ENCODE results near the gene DCLK1. TPM values are rescaled to one million over a fixed set of nuclear protein-coding genes. Genes with fewer than 3 reads are reported as not detected.
"Not testable (repeated sequence)": the region's sequence is repeated elsewhere in the genome, so short reads cannot be mapped to it uniquely, and the experiment has no call there.

DCLK1 gene
- polyA plus RNA-seq, 6 donors from 2014 or later, result not detected

DNA sequence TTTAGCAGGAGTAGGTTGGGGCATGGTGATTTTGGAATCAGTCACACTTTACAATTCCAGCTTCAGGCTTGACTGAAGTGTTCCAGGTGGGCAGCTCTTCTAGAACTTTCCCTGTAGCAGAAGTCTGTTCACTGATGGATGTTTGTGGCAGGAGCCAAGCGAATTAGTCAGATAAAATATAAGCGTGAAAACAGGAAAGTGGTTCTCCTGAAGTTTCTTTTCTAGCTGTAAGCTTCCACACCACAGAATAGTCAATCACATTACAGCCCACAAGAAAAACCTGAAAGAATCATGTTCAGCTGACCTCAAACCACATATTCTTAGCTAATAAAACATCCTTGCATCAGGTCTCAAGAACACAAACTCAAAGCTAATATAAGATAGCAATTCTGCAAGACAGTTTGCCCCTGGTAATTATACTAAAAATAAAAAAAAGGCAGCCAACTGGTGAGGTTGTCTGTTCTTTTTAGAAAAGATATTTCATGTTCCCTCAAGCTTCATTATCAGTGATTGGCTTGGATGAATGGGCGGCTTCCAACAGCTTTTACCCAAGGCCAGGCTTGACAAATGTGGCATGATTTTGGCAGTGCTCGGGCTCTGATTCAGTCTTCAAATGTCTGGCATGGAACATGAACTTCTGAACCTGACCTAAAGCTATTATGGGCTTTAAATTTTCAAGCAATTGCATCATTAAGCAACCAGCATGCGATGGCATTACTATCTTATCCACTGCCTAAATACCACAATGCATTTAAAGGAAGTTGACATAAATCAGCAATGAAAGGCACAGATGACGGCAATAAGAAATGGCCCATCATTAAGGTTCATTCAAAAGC is 136.8 kb downstream of the DCLK1 start:
- Mint-ChIP-seq H3K9me3 (no peaks in the 10 kb centered on the region), H3K36me3 (no peaks in the 10 kb centered on the region), H3K4me1 (no peaks in the 10 kb centered on the region), H3K27ac (no peak overlapping the region), H3K27me3 (peaks cover 0 to 8% (median 0%) of the 10 kb centered on the region in 3 donors), H3K4me3 (no peak overlapping the region)
- no peak for DNase-seq
- no peak for ATAC-seq (ENCODE audit: low read depth in 2 of 2)

DNA sequence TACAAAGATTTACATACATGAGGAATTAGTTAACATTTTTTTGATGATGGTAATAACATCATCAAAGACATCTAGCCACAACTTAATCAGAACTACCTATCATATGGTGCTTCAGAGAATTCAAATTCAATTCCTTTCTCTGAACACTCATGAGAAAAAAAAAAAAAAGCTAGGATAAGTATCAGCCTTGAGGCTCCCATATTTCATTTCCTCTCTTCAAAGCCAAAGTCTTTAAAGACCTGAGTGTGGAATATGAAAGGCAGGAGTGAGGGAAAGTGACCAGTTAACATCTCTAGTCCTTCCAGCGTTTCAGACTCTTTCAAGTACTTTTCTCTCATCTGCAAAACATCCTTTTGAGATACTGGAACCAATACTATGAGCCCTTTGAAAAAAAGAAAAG is 137.5 kb downstream of the DCLK1 start:
- Mint-ChIP-seq H3K36me3 (no peaks in the 10 kb centered on the region), H3K27me3 (peaks cover 0 to 8% (median 0%) of the 10 kb centered on the region in 3 donors), H3K27ac (no peak overlapping the region), H3K9me3 (no peaks in the 10 kb centered on the region), H3K4me1 (no peaks in the 10 kb centered on the region), H3K4me3 (no peak overlapping the region)
- DNase-seq (no peak), ATAC-seq (ENCODE audit: low read depth in 2 of 2) (no peak)

- Mint-ChIP-seq H3K27ac (no peak overlapping the region), H3K4me3 (no peak overlapping the region)
- no peak for DNase-seq
Measured at GRCh38 chr13:35992964-35993363, 138.2 kb downstream of the DCLK1 start.

DNA sequence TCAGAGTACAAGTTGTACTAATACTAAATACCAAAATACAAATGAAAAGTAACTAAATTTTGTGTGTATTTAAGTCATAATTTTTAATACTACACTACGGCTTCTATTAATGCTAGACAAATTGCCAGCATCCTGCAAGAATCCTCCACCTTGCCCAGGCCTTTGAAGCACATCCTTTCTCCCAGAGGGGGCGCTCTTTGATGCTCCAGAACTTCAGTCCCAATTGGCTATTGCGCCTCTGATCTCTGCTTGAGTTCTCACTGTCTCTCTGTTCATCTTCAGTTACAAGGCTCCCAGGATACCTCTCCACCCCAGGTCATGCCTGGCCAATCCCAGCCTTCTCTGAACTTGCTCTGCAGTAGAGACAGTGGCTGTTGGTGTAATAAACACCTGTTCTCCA is 141.0 kb downstream of the DCLK1 start:
- Mint-ChIP-seq H3K27me3 (peaks cover 0 to 8% (median 0%) of the 10 kb centered on the region in 3 donors), H3K36me3 (no peaks in the 10 kb centered on the region), H3K9me3 (no peaks in the 10 kb centered on the region), H3K4me1 (no peaks in the 10 kb centered on the region), H3K27ac (no peak overlapping the region), H3K4me3 (no peak overlapping the region)
- DNase-seq (no peak), ATAC-seq (ENCODE audit: low read depth in 2 of 2) (no peak)

More at GRCh38 chr13:35992964-35993363, 138.2 kb downstream of the DCLK1 start:
- Mint-ChIP-seq H3K36me3 (no peaks in the 10 kb centered on the region), H3K27me3 (peaks cover 0 to 8% (median 0%) of the 10 kb centered on the region in 3 donors), H3K4me1 (no peaks in the 10 kb centered on the region), H3K9me3 (no peaks in the 10 kb centered on the region)
- no peak for ATAC-seq (ENCODE audit: low read depth in 2 of 2)

DNA sequence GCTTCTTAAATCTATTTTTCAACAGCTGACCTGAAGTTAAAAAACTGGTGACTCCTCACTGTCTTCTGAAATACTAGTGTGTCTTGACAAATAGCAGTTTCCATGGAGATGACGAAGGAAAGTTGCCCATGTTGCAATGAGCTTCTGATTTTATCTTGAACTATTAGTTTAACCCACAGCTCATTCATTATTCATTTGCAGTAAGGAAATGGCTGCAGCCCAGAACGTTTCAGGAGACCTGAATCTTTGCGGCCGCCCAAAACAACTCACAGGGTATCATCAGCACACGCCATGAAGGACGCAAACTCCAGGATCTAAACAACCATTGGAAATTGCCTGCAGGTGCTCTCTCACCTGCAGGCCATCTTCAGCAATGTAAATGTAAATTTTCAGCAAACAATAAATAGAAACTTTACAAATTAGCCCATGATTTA is 142.5 kb downstream of the DCLK1 start:
- Mint-ChIP-seq H3K27me3 (peaks cover 0 to 8% (median 4%) of the 10 kb centered on the region in 3 donors), H3K4me1 (no peaks in the 10 kb centered on the region), H3K4me3 (no peak overlapping the region), H3K27ac (no peak overlapping the region), H3K36me3 (no peaks in the 10 kb centered on the region), H3K9me3 (no peaks in the 10 kb centered on the region)
- ATAC-seq (ENCODE audit: low read depth in 2 of 2) (no peak), DNase-seq (no peak)

DNA sequence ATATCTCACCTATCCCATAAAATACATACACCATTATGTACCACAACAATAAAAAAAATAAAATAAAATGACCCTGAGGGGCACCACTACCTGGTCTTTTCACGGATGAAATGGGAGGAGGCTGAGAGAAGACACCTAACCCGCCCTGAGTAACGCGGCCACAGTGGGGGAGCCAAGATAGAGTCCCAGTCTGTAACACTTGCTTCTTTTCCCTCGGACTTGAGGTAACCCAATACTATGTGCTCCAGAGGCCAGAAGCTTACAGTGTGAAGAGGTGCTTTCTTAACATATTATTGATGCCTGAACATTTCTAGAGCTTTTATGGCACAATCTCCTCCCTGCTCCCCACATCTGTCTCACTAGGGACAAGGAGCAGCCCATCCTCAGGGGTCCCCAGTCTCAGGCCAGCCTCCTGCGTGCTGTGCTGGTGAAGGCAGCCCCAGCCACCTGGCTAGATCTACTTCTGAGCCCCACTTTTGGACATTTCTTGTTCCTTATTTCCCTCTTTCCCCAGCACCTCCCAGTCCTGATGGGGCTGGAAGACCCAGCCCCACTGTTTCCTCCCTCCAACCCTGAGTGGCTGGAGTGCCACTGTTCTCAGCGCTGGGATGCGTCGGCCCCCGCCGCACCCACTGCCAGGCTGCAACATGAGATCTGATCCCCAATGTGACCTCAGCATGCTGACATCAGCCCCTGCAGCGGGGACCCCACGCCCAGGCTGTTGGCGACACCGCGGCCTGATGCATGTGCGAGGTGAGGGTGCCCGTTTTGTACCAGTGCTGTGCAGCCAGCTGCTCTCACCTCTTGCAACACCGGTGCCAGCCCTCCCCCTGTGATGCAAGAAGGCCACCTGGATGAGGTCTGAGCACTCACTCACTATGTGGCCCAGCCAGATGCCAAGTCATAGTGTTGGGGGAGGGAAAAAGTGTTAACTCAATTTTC is 143.3 kb downstream of the DCLK1 start:
- H3K36me3 Mint-ChIP-seq, result no peaks in the 10 kb centered on the region
- peak overlapping the region in 1 of 6 donors; percentile 59 for H3K27ac Mint-ChIP-seq
- DNase-seq, result no peak
- H3K4me1 Mint-ChIP-seq, result no peaks in the 10 kb centered on the region
- H3K9me3 Mint-ChIP-seq, result no peaks in the 10 kb centered on the region
- H3K27me3 Mint-ChIP-seq, result peaks cover 0 to 4% (median 2%) of the 10 kb centered on the region in 3 donors
- no peak for ATAC-seq (ENCODE audit: low read depth in 2 of 2)
- H3K4me3 Mint-ChIP-seq, result peak overlapping the region in 1 of 8 donors; percentile 35

GRCh38 chr13:35984776-35985453 is 146.3 kb downstream of the DCLK1 start:
- H3K4me3 Mint-ChIP-seq, result no peak overlapping the region
- H3K9me3 Mint-ChIP-seq, result peaks cover 0 to 3% (median 0%) of the 10 kb centered on the region in 7 donors
- ATAC-seq (ENCODE audit: low read depth in 2 of 2) (no peak), DNase-seq (no peak)
- H3K4me1 Mint-ChIP-seq, result no peaks in the 10 kb centered on the region
- H3K27ac Mint-ChIP-seq, result no peak overlapping the region
- no peaks in the 10 kb centered on the region for H3K36me3 Mint-ChIP-seq
- peaks cover 0 to 5% (median 4%) of the 10 kb centered on the region in 3 donors for H3K27me3 Mint-ChIP-seq

GRCh38 chr13:35984287-35984686 is 146.9 kb downstream of the DCLK1 start:
- Mint-ChIP-seq H3K4me3 (no peak overlapping the region), H3K4me1 (no peaks in the 10 kb centered on the region), H3K36me3 (no peaks in the 10 kb centered on the region), H3K9me3 (peaks cover 0 to 3% (median 0%) of the 10 kb centered on the region in 7 donors), H3K27ac (no peak overlapping the region), H3K27me3 (peaks cover 0 to 5% (median 4%) of the 10 kb centered on the region in 3 donors)
- DNase-seq (no peak), ATAC-seq (ENCODE audit: low read depth in 2 of 2) (no peak)

- H3K4me1 Mint-ChIP-seq; H3K36me3 Mint-ChIP-seq; H3K9me3 Mint-ChIP-seq; H3K27ac Mint-ChIP-seq; ATAC-seq (ENCODE audit: low read depth in 2 of 2); DNase-seq; H3K27me3 Mint-ChIP-seq; H3K4me3 Mint-ChIP-seq: not testable (repeated sequence)
Measured at GRCh38 chr13:35983703-35984102, 147.5 kb downstream of the DCLK1 start.

DNA sequence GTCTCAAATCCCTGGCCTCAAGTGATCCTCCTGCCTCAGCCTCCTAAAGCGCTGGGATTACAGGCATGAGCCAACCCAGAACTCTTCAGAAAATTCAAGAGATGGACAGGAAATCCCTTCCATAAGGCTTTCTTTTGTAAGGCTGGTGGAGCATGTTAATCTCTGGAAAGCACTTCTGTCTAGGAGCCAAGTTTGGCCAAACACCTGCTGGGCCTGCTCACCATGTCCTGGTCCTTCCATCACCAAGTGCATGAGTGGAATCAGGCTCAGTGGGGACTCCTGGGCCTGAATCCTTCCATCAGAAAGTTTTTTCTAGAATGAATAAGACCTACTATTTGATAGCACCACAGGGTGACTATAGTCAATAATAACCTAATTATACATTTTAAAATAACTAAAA is 148.0 kb downstream of the DCLK1 start:
- DNase-seq (no peak), ATAC-seq (ENCODE audit: low read depth in 2 of 2) (no peak)
- H3K27me3 Mint-ChIP-seq, result peaks cover 0 to 9% (median 4%) of the 10 kb centered on the region in 3 donors
- H3K4me3 Mint-ChIP-seq, result no peak overlapping the region
- H3K4me1 Mint-ChIP-seq, result no peaks in the 10 kb centered on the region
- no peaks in the 10 kb centered on the region for H3K36me3 Mint-ChIP-seq
- H3K9me3 Mint-ChIP-seq, result peaks cover 0 to 3% (median 0%) of the 10 kb centered on the region in 7 donors
- H3K27ac Mint-ChIP-seq, result no peak overlapping the region

- Mint-ChIP-seq H3K36me3 (no peaks in the 10 kb centered on the region), H3K27ac (no peak overlapping the region), H3K4me1 (no peaks in the 10 kb centered on the region), H3K27me3 (peaks cover 0 to 9% (median 0%) of the 10 kb centered on the region in 3 donors), H3K4me3 (no peak overlapping the region), H3K9me3 (peaks cover 0 to 5% (median 4%) of the 10 kb centered on the region in 7 donors)
- DNase-seq (no peak), ATAC-seq (ENCODE audit: low read depth in 2 of 2) (no peak)
Measured at GRCh38 chr13:35979361-35979951, 151.7 kb downstream of the DCLK1 start.

- no peaks in the 10 kb centered on the region for H3K4me1 Mint-ChIP-seq
- DNase-seq, result no peak
- no peak overlapping the region for H3K4me3 Mint-ChIP-seq
- peaks cover 0 to 9% (median 0%) of the 10 kb centered on the region in 3 donors for H3K27me3 Mint-ChIP-seq
- ATAC-seq (ENCODE audit: low read depth in 2 of 2), result no peak
- no peaks in the 10 kb centered on the region for H3K36me3 Mint-ChIP-seq
- peak overlapping the region in 1 of 6 donors; percentile 2 for H3K27ac Mint-ChIP-seq
- H3K9me3 Mint-ChIP-seq, result peaks cover 0 to 11% (median 6%) of the 10 kb centered on the region in 7 donors
Measured at GRCh38 chr13:35978607-35979316, 152.4 kb downstream of the DCLK1 start.
